ENCODE measurements around the gene RAB10. TPM values are rescaled to one million over a fixed set of nuclear protein-coding genes. Genes with fewer than 3 reads are reported as not detected.
"Not testable (repeated sequence)": the region's sequence is repeated elsewhere in the genome, so short reads cannot be mapped to it uniquely, and the experiment has no call there.

Gene RAB10
- total RNA-seq, 1 donor from 2014 or later: 79.3 TPM

DNA sequence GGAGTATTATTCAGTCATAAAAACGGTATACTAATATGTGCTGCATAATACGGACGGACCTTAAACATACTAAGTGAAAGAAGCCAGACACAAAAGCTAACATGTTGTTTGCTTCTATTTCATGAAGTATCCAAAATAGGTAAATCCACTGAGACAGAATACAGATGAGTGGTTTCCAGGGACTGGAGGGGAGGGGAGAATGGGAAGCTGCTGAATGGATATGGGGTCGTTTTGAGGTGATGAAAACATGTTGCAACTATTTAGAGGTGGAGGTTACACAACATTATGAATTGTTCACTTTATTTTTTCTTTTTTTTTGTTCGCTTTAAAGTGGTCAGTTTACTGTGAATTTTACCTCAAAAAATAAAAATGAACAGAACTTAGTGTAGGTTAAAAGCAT, 52.9 kb downstream of the RAB10 start:
- Mint-ChIP-seq H3K4me1 (peaks cover 42% of the 10 kb centered on the region), H3K27me3 (no peaks in the 10 kb centered on the region), H3K9me3 (no peaks in the 10 kb centered on the region), H3K4me3 (no peak overlapping the region), H3K27ac (no peak overlapping the region), H3K36me3 (ENCODE audit: low read depth) (peaks cover 15% of the 10 kb centered on the region)
- no peak for ATAC-seq (ENCODE audit: low read depth)
- POLR2A ChIA-PET: no interaction called here
- CTCF ChIA-PET: interaction anchor here (0.8 to 1.1 kb wide), 2 partner anchors 11 to 95 kb away, joined by 3 read pairs; no protein-coding TSS in a partner anchor
- TF ChIP-seq, protein P1, sequence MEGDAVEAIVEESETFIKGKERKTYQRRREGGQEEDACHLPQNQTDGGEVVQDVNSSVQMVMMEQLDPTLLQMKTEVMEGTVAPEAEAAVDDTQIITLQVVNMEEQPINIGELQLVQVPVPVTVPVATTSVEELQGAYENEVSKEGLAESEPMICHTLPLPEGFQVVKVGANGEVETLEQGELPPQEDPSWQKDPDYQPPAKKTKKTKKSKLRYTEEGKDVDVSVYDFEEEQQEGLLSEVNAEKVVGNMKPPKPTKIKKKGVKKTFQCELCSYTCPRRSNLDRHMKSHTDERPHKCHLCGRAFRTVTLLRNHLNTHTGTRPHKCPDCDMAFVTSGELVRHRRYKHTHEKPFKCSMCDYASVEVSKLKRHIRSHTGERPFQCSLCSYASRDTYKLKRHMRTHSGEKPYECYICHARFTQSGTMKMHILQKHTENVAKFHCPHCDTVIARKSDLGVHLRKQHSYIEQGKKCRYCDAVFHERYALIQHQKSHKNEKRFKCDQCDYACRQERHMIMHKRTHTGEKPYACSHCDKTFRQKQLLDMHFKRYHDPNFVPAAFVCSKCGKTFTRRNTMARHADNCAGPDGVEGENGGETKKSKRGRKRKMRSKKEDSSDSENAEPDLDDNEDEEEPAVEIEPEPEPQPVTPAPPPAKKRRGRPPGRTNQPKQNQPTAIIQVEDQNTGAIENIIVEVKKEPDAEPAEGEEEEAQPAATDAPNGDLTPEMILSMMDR (IDR thresholded peaks at IDR 0.05): no peak
- no peak for DNase-seq
- intact Hi-C loops (cut with micrococcal nuclease): loop anchor here (5.0 kb wide), 1 partner anchor 491 kb away; no protein-coding TSS in a partner anchor

DNA sequence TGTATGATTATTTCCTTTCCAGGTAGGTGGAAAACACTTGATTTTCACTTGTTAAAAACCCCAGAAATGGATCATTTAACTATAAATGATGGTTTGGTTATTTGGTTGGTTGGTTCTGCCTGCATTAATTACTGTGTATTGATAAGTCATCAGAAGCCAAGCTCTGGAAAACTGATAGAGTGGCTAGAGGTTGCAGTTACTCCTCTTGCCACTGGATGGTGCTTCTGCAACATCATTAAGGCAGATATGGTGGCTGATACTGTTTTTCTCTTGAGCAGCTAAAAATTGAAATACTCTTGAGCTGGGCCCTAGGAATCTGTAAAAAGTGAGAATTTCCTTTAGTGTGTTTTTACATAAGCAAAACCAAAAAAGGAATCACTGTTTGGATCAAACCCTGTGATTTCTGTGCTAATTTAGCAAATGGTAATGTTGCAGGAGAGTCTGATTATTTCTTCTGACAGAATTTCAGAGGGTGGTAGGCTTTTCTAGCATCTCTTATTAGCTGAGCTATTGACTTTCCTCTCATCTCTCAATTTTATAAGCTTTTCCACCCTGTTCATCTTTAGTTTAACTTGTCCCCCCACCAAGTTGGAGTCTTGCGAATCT, 54.3 kb downstream of the RAB10 start:
- Mint-ChIP-seq H3K4me1 (peaks cover 53% of the 10 kb centered on the region), H3K4me3 (no peak overlapping the region), H3K9me3 (no peaks in the 10 kb centered on the region), H3K36me3 (ENCODE audit: low read depth) (peaks cover 16% of the 10 kb centered on the region), H3K27ac (no peak overlapping the region), H3K27me3 (no peaks in the 10 kb centered on the region)
- ChIA-PET POLR2A (interaction anchor here (1.6 kb wide), 1 partner anchor 53 kb away, joined by 4 read pairs; no protein-coding TSS in a partner anchor), CTCF (interaction anchor here (0.8 to 1.4 kb wide), 8 partner anchors 9 to 490 kb away, joined by 3 to 11 read pairs (median 4); no protein-coding TSS in a partner anchor)
- no peak for DNase-seq
- TF ChIP-seq, protein P1 (IDR thresholded peaks at IDR 0.05): no peak
- ATAC-seq (ENCODE audit: low read depth): peak; percentile 45
- intact Hi-C loops (cut with micrococcal nuclease): loop anchor here (1.0 to 5.0 kb wide), 3 partner anchors 57 to 489 kb away; no protein-coding TSS in a partner anchor

DNA sequence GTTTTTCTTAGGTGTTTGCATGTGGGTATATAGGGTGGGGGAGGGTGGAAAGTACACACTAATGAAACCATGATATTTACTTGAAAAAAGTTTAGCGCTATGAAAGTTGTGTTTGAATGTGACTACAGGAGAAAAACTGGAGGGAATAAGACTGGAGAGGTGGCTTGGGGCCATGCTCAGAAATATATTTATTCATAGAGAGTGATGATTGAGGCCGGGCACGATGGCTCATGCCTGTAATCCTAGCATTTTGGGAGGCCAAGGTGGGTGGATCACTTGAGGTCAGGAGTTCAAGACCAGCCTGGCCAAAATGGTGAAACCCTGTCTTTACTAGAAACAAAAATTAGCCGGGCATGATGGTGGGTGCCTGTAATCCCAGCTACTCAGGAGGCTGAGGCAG, 55.0 kb downstream of the RAB10 start:
- H3K27me3 Mint-ChIP-seq; H3K9me3 Mint-ChIP-seq; ATAC-seq (ENCODE audit: low read depth); POLR2A ChIA-PET; DNase-seq; H3K4me3 Mint-ChIP-seq; H3K27ac Mint-ChIP-seq: not testable (repeated sequence)
- Mint-ChIP-seq H3K4me1 (peaks cover 53% of the 10 kb centered on the region), H3K36me3 (ENCODE audit: low read depth) (peaks cover 22% of the 10 kb centered on the region)
- intact Hi-C loops (cut with micrococcal nuclease): loop anchor here (1.0 to 5.0 kb wide), 3 partner anchors 56 to 488 kb away; no protein-coding TSS in a partner anchor
- CTCF ChIA-PET: interaction anchor here (1.4 kb wide), 1 partner anchor 489 kb away, joined by 4 read pairs; no protein-coding TSS in a partner anchor

DNA sequence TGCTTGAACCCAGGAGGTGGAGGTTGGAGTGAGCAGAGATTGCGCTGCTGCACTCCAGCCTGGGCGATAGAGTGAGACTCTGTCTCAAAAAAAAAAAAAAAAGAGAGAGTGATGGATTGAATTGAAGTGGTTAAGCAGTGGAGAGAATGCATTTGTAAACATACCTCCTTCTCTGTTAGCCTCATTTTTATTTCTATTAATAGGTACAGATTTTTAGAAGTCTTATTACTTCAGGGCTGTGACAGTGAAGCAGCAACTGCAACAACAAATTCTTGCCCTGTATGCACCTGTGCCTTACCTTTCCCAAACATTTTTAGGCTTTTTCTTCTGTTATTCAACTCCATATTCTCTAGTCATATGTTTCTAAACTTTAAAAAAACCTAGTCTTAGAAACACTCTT, 55.5 kb downstream of the RAB10 start:
- peaks cover 53% of the 10 kb centered on the region for H3K4me1 Mint-ChIP-seq
- intact Hi-C loops (cut with micrococcal nuclease): loop anchor here (5.0 kb wide), 1 partner anchor 488 kb away; no protein-coding TSS in a partner anchor
- H3K27ac Mint-ChIP-seq: no peak overlapping the region
- no peak overlapping the region for H3K4me3 Mint-ChIP-seq
- H3K9me3 Mint-ChIP-seq: no peaks in the 10 kb centered on the region
- ATAC-seq (ENCODE audit: low read depth) (no peak), DNase-seq (no peak)
- peaks cover 24% of the 10 kb centered on the region for H3K36me3 Mint-ChIP-seq (ENCODE audit: low read depth)
- no peaks in the 10 kb centered on the region for H3K27me3 Mint-ChIP-seq
- ChIA-PET POLR2A (no interaction called here), CTCF (no interaction called here)
- TF ChIP-seq, protein P1 (IDR thresholded peaks at IDR 0.05): no peak

DNA sequence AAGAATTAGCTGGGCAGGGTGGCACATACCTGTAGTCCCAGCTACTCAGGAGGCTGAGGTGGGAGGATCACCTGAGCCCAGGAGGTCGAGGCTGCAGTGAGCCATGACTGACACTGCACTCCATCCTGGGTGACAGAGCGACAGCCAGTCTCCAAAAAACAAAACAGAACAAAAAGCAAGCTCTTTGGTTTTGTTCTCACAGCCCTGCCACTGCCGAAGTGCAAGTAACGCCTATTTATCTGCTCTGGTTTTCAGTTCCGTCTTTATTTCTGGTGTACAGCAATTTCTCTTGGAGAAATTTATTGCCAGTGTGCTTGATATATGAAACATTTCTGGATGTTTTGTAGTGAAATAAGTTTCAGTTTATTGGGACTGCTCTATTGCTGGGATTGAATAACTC, 61.9 kb downstream of the RAB10 start:
- no peak for DNase-seq
- ATAC-seq (ENCODE audit: low read depth): no peak
- no peak overlapping the region for H3K4me3 Mint-ChIP-seq
- CTCF ChIA-PET: no interaction called here
- peaks cover 60% of the 10 kb centered on the region for H3K36me3 Mint-ChIP-seq (ENCODE audit: low read depth)
- TF ChIP-seq, protein P1 (IDR thresholded peaks at IDR 0.05): no peak
- H3K4me1 Mint-ChIP-seq: peaks cover 42% of the 10 kb centered on the region
- intact Hi-C loops (cut with micrococcal nuclease): no loop called here
- POLR2A ChIA-PET: no interaction called here
- no peaks in the 10 kb centered on the region for H3K9me3 Mint-ChIP-seq
- H3K27ac Mint-ChIP-seq: no peak overlapping the region
- no peaks in the 10 kb centered on the region for H3K27me3 Mint-ChIP-seq

Measured in activated B cell treated with CpG ODN at 0.5 μM for 24 hours (primary cell).